Loucy (cell line): ENCODE data around the gene SEC31B.

ENCODE experiments used
- EZH2phosphoT487 ChIP-seq: fragments of 200-600 bp; IDR thresholded peaks from 2 replicates; pipeline ENCODE4 v1.6.1; 2018; ENCODE audit warnings: antibody characterized with exemption, mild to moderate bottlenecking, moderate library complexity, borderline replicate concordance
- TF ChIP-seq, protein P1 (sequence below): fragments of 200-600 bp; sonication (generic); conservative IDR thresholded peaks from 2 replicates; pipeline ENCODE4 v1.5.1; 2014; ENCODE audit warnings: mild to moderate bottlenecking, antibody characterized with exemption, low read length

DNA sequence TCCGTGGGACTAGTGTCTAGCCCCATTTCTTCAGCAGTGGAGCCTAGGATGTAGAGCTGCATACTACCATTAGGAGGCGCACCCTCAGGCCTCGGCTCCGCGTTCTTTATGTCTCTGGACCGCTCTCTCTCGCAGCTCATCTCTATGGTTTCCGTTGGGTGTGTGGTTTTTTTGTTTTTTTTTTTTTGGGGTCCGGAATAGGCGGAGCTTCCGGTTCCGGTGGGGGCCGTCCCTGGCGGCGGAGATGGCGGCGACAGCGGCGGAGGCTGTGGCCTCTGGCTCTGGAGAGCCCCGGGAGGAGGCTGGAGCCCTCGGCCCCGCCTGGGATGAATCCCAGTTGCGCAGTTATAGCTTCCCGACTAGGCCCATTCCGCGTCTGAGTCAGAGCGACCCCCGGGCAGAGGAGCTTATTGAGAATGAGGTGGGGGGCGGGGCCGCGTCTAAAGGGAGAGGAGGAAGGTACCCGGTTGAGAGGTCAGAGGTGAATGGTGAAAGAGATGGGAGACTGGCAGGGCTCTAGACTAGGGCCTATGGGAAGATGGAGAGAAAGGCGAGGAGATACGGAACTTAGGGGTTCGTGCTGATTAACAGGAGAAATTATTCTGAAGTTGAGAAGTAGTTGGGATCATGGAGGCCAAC lies 16.2 kb upstream of the SEC31B start, which contains the start of gene HIF1AN:
- TF ChIP-seq, protein P1, sequence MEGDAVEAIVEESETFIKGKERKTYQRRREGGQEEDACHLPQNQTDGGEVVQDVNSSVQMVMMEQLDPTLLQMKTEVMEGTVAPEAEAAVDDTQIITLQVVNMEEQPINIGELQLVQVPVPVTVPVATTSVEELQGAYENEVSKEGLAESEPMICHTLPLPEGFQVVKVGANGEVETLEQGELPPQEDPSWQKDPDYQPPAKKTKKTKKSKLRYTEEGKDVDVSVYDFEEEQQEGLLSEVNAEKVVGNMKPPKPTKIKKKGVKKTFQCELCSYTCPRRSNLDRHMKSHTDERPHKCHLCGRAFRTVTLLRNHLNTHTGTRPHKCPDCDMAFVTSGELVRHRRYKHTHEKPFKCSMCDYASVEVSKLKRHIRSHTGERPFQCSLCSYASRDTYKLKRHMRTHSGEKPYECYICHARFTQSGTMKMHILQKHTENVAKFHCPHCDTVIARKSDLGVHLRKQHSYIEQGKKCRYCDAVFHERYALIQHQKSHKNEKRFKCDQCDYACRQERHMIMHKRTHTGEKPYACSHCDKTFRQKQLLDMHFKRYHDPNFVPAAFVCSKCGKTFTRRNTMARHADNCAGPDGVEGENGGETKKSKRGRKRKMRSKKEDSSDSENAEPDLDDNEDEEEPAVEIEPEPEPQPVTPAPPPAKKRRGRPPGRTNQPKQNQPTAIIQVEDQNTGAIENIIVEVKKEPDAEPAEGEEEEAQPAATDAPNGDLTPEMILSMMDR = peak; percentile 90
- TF ChIP-seq EZH2phosphoT487 = no peak
